ENCODE measurements around the gene OR2AJ1.

OR2AJ1 gene

GRCh38 chr1:247924868-247925267 lies at the start of gene OR2AJ1:
OR2AJ1 (plus strand) TSS chr1:247924889; CDS start chr1:247933769, 8,880 bp downstream.
- Histone ChIP-seq H3K27me3 (ENCODE audit: insufficient read depth, low read length) (no peaks in the 10 kb centered on the region), H3K9ac (ENCODE audit: low read length) (no peak within 1 kb of the TSS), H4K20me1 (ENCODE audit: insufficient read depth, low read length) (no peaks in the 10 kb centered on the region), H3K4me1 (ENCODE audit: insufficient read depth, low read length, severe bottlenecking) (no peaks in the 10 kb centered on the region), H3K36me3 (ENCODE audit: insufficient read depth, low read length) (no peaks in the 10 kb centered on the region), H3F3A (ENCODE audit: insufficient read depth, low read length) (no peaks in the 10 kb centered on the region), H3K27ac (ENCODE audit: low read depth, low read length, poor library complexity, severe bottlenecking) (no peak within 1 kb of the TSS), H2AFZ (ENCODE audit: low read length) (no peak within 1 kb of the TSS), H3K79me2 (ENCODE audit: insufficient read depth, low read length) (no peaks in the 10 kb centered on the region), H3K9me3 (ENCODE audit: low read length) (no peaks in the 10 kb centered on the region), H3K4me2 (ENCODE audit: low read length) (no peak within 1 kb of the TSS), H3K4me3 (ENCODE audit: low read depth, low read length, poor library complexity, severe bottlenecking) (no peak within 1 kb of the TSS), H3K9me2 (ENCODE audit: low read depth, low read length) (no peaks in the 10 kb centered on the region)
- TF ChIP-seq EZH2 (IDR thresholded peaks at IDR 0.05; ENCODE audit: borderline replicate concordance, low read length) (no peak), CTCF (IDR thresholded peaks at IDR 0.05; ENCODE audit: low read length) (no peak)

GRCh38 chr1:247883346-247883745 lies 41.3 kb upstream of the OR2AJ1 start:
- H2AFZ ChIP-seq (ENCODE audit: low read length) = no peak overlapping the region
- H3K9ac ChIP-seq (ENCODE audit: low read length) = no peak overlapping the region
- no peak overlapping the region for H3K4me3 ChIP-seq (ENCODE audit: low read depth, low read length, poor library complexity, severe bottlenecking)
- H3K27ac ChIP-seq (ENCODE audit: low read depth, low read length, poor library complexity, severe bottlenecking) = no peak overlapping the region
- no peaks in the 10 kb centered on the region for H3K4me1 ChIP-seq (ENCODE audit: insufficient read depth, low read length, severe bottlenecking)
- no peaks in the 10 kb centered on the region for H3K9me2 ChIP-seq (ENCODE audit: low read depth, low read length)
- TF ChIP-seq EZH2 (IDR thresholded peaks at IDR 0.05; ENCODE audit: borderline replicate concordance, low read length) (no peak), CTCF (IDR thresholded peaks at IDR 0.05; ENCODE audit: low read length) (no peak)
- no peaks in the 10 kb centered on the region for H3K79me2 ChIP-seq (ENCODE audit: insufficient read depth, low read length)
- H4K20me1 ChIP-seq (ENCODE audit: insufficient read depth, low read length) = no peaks in the 10 kb centered on the region
- no peaks in the 10 kb centered on the region for H3F3A ChIP-seq (ENCODE audit: insufficient read depth, low read length)
- H3K9me3 ChIP-seq (ENCODE audit: low read length) = no peaks in the 10 kb centered on the region
- no peaks in the 10 kb centered on the region for H3K27me3 ChIP-seq (ENCODE audit: insufficient read depth, low read length)
- H3K36me3 ChIP-seq (ENCODE audit: insufficient read depth, low read length) = no peaks in the 10 kb centered on the region
- no peak overlapping the region for H3K4me2 ChIP-seq (ENCODE audit: low read length)

- no peak overlapping the region for H3K9ac ChIP-seq (ENCODE audit: low read length)
- no peak overlapping the region for H3K27ac ChIP-seq (ENCODE audit: low read depth, low read length, poor library complexity, severe bottlenecking)
- no peak overlapping the region for H2AFZ ChIP-seq (ENCODE audit: low read length)
- TF ChIP-seq CTCF (IDR thresholded peaks at IDR 0.05; ENCODE audit: low read length) (no peak), EZH2 (IDR thresholded peaks at IDR 0.05; ENCODE audit: borderline replicate concordance, low read length) (no peak)
- no peak overlapping the region for H3K4me3 ChIP-seq (ENCODE audit: low read depth, low read length, poor library complexity, severe bottlenecking)
- H4K20me1 ChIP-seq (ENCODE audit: insufficient read depth, low read length) = no peaks in the 10 kb centered on the region
- no peaks in the 10 kb centered on the region for H3K4me1 ChIP-seq (ENCODE audit: insufficient read depth, low read length, severe bottlenecking)
- no peak overlapping the region for H3K4me2 ChIP-seq (ENCODE audit: low read length)
- H3K36me3 ChIP-seq (ENCODE audit: insufficient read depth, low read length) = no peaks in the 10 kb centered on the region
- no peaks in the 10 kb centered on the region for H3K27me3 ChIP-seq (ENCODE audit: insufficient read depth, low read length)
- no peaks in the 10 kb centered on the region for H3K79me2 ChIP-seq (ENCODE audit: insufficient read depth, low read length)
- H3F3A ChIP-seq (ENCODE audit: insufficient read depth, low read length) = no peaks in the 10 kb centered on the region
- no peaks in the 10 kb centered on the region for H3K9me2 ChIP-seq (ENCODE audit: low read depth, low read length)
- H3K9me3 ChIP-seq (ENCODE audit: low read length) = no peaks in the 10 kb centered on the region
Observed at GRCh38 chr1:247884797-247885413, 39.8 kb upstream of the OR2AJ1 start.

Data from OCI-LY1 (cell line).